Measurements from ENCODE around the gene PPM1F.
"Not testable (repeated sequence)": the region's sequence is repeated elsewhere in the genome, so short reads cannot be mapped to it uniquely, and the experiment has no call there.

PPM1F gene

GRCh38 chr22:21907638-21908522 lies 44.8 kb downstream of the PPM1F start:
- Histone ChIP-seq H3K27me3 (ENCODE audit: low read length) (no peaks in the 10 kb centered on the region), H4K20me1 (ENCODE audit: low read depth, low read length) (no peaks in the 10 kb centered on the region), H3K9ac (ENCODE audit: low read length) (no peak overlapping the region), H3K79me2 (ENCODE audit: insufficient read depth, low read length) (no peaks in the 10 kb centered on the region), H3K9me2 (replicated peaks; ENCODE audit: insufficient read depth, low read length) (no peaks in the 10 kb centered on the region), H3K36me3 (ENCODE audit: low read length) (no peaks in the 10 kb centered on the region), H3K4me2 (ENCODE audit: low read depth, low read length, poor library complexity, severe bottlenecking) (no peak overlapping the region), H3K9me3 (ENCODE audit: insufficient read depth, low read length) (no peaks in the 10 kb centered on the region), H3K27ac (ENCODE audit: low read depth, low read length) (no peak overlapping the region), H3K4me3 (ENCODE audit: insufficient read depth, low read length, poor library complexity, severe bottlenecking) (no peak overlapping the region), H2AFZ (ENCODE audit: low read depth, low read length, severe bottlenecking) (no peak overlapping the region), H3F3A (ENCODE audit: insufficient read depth) (no peaks in the 10 kb centered on the region)
- TF ChIP-seq, protein P1, sequence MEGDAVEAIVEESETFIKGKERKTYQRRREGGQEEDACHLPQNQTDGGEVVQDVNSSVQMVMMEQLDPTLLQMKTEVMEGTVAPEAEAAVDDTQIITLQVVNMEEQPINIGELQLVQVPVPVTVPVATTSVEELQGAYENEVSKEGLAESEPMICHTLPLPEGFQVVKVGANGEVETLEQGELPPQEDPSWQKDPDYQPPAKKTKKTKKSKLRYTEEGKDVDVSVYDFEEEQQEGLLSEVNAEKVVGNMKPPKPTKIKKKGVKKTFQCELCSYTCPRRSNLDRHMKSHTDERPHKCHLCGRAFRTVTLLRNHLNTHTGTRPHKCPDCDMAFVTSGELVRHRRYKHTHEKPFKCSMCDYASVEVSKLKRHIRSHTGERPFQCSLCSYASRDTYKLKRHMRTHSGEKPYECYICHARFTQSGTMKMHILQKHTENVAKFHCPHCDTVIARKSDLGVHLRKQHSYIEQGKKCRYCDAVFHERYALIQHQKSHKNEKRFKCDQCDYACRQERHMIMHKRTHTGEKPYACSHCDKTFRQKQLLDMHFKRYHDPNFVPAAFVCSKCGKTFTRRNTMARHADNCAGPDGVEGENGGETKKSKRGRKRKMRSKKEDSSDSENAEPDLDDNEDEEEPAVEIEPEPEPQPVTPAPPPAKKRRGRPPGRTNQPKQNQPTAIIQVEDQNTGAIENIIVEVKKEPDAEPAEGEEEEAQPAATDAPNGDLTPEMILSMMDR (IDR thresholded peaks at IDR 0.05; ENCODE audit: insufficient read depth, low read length, poor library complexity, severe bottlenecking) = no peak
- no peak for TF ChIP-seq EZH2phosphoT487 (conservative IDR thresholded peaks at IDR 0.05; ENCODE audit: low read length)

DNA sequence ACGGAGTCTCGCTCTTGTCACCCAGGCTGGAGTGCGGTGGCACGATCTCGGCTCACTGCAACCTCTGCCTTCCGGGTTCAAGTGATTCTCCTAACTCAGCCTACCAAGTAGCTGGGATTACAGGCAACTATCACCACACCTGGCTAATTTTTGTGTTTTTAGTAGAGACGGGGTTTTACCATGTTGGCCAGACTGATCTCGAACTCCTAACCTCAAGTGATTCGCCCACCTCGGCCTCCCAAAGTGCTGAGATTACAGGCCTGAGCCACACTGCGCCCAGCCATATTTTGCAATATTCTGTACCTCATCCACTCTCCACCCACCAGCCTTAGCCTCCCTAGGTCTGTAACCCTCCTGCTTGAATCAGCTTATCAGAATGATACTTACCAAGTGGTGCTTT lies 47.4 kb downstream of the PPM1F start:
- H3F3A ChIP-seq (ENCODE audit: insufficient read depth); H3K9me3 ChIP-seq (ENCODE audit: insufficient read depth, low read length); H3K27ac ChIP-seq (ENCODE audit: low read depth, low read length); H3K4me2 ChIP-seq (ENCODE audit: low read depth, low read length, poor library complexity, severe bottlenecking); H3K27me3 ChIP-seq (ENCODE audit: low read length); H3K9ac ChIP-seq (ENCODE audit: low read length); H3K79me2 ChIP-seq (ENCODE audit: insufficient read depth, low read length); H2AFZ ChIP-seq (ENCODE audit: low read depth, low read length, severe bottlenecking); H4K20me1 ChIP-seq (ENCODE audit: low read depth, low read length); H3K4me3 ChIP-seq (ENCODE audit: insufficient read depth, low read length, poor library complexity, severe bottlenecking); H3K36me3 ChIP-seq (ENCODE audit: low read length); H3K9me2 ChIP-seq (replicated peaks; ENCODE audit: insufficient read depth, low read length): not testable (repeated sequence)

DNA sequence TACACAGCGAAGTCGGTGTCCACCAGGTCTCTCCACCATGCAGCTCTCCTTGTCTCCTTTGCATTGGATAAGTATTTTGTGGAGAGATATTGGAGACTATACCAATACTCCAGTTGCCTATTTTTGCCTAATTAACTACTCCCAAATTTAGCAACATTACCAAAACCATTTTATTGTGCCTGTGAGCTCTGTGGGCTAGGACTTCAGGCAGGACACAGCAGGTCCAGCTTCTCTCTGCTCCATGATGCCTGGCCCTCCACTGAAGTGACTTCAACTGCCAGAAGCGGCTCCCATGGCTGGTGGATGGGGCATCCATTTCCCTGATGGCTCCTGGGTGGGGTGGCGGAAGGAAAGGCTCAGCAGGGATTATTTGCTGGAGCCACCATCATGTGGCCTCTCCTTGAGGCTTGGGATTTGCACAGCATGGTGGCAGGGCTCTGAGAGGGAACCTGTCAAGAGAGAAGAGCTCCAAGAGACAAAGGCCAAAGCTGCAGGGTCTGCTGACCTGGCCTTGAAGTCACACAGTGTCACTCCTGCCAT lies 48.3 kb downstream of the PPM1F start:
- H3K36me3 ChIP-seq (ENCODE audit: low read length) = no peaks in the 10 kb centered on the region
- no peaks in the 10 kb centered on the region for H4K20me1 ChIP-seq (ENCODE audit: low read depth, low read length)
- H3K27ac ChIP-seq (ENCODE audit: low read depth, low read length) = no peak overlapping the region
- no peak overlapping the region for H2AFZ ChIP-seq (ENCODE audit: low read depth, low read length, severe bottlenecking)
- no peaks in the 10 kb centered on the region for H3K9me2 ChIP-seq (replicated peaks; ENCODE audit: insufficient read depth, low read length)
- no peak overlapping the region for H3K4me3 ChIP-seq (ENCODE audit: insufficient read depth, low read length, poor library complexity, severe bottlenecking)
- no peaks in the 10 kb centered on the region for H3F3A ChIP-seq (ENCODE audit: insufficient read depth)
- no peak overlapping the region for H3K4me2 ChIP-seq (ENCODE audit: low read depth, low read length, poor library complexity, severe bottlenecking)
- H3K9me3 ChIP-seq (ENCODE audit: insufficient read depth, low read length) = no peaks in the 10 kb centered on the region
- H3K9ac ChIP-seq (ENCODE audit: low read length) = no peak overlapping the region
- no peak for TF ChIP-seq EZH2phosphoT487 (conservative IDR thresholded peaks at IDR 0.05; ENCODE audit: low read length)
- no peaks in the 10 kb centered on the region for H3K79me2 ChIP-seq (ENCODE audit: insufficient read depth, low read length)
- no peaks in the 10 kb centered on the region for H3K27me3 ChIP-seq (ENCODE audit: low read length)

DNA sequence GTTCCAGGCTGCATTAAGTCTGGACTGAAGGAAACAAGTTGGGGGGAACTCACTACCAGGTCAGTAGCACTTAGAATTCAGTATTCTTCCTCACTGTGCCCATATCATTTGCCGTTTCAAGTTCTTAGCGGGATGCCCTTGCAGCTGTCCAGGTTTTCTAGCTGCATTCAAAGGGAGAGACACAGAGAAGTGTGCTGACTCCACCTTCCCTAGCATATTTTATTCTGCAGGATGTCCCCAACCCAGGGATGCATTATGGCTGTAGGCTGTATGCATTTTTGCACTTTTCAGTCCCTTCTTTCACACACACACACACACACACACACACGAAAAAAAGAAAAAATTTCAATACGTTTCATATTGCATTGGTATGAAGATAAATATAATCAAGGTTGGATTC lies 49.4 kb downstream of the PPM1F start:
- H3K27ac ChIP-seq (ENCODE audit: low read depth, low read length) = no peak overlapping the region
- no peak overlapping the region for H3K9ac ChIP-seq (ENCODE audit: low read length)
- H3K9me2 ChIP-seq (replicated peaks; ENCODE audit: insufficient read depth, low read length) = no peaks in the 10 kb centered on the region
- no peaks in the 10 kb centered on the region for H3F3A ChIP-seq (ENCODE audit: insufficient read depth)
- H3K4me3 ChIP-seq (ENCODE audit: insufficient read depth, low read length, poor library complexity, severe bottlenecking) = no peak overlapping the region
- H4K20me1 ChIP-seq (ENCODE audit: low read depth, low read length) = no peaks in the 10 kb centered on the region
- no peaks in the 10 kb centered on the region for H3K79me2 ChIP-seq (ENCODE audit: insufficient read depth, low read length)
- no peaks in the 10 kb centered on the region for H3K27me3 ChIP-seq (ENCODE audit: low read length)
- no peaks in the 10 kb centered on the region for H3K36me3 ChIP-seq (ENCODE audit: low read length)
- H2AFZ ChIP-seq (ENCODE audit: low read depth, low read length, severe bottlenecking) = no peak overlapping the region
- no peak for TF ChIP-seq EZH2phosphoT487 (conservative IDR thresholded peaks at IDR 0.05; ENCODE audit: low read length)
- TF ChIP-seq, protein P1 (IDR thresholded peaks at IDR 0.05; ENCODE audit: insufficient read depth, low read length, poor library complexity, severe bottlenecking) = no peak
- H3K9me3 ChIP-seq (ENCODE audit: insufficient read depth, low read length) = no peaks in the 10 kb centered on the region
- H3K4me2 ChIP-seq (ENCODE audit: low read depth, low read length, poor library complexity, severe bottlenecking) = no peak overlapping the region

All from SU-DHL-6 (cell line).